ENCODE results near the gene SLC27A2.

GRCh38 chr15:50247819-50248655, 66.0 kb downstream of the SLC27A2 start:
- TF ChIP-seq CTCF (conservative IDR thresholded peaks at IDR 0.05 in 1 of 2, IDR thresholded peaks at IDR 0.05 in 1 of 2; ENCODE audit: low read depth in 1 of 2, low read length in 2 of 2) (no peak), EZH2 (IDR thresholded peaks at IDR 0.05; ENCODE audit: low read length, missing control alignments) (no peak)
